Vagina (tissue), 2 donors: Measurements from ENCODE around the gene ASB4. TPM values are rescaled to one million over a fixed set of nuclear protein-coding genes. Genes with fewer than 3 reads are reported as not detected.

Experiments used
- DNase-seq, 2 donors: peaks; one replicate each; pipeline ENCODE4 v3.0.0-alpha.2; 2017; ENCODE audit errors: extremely low spot score in 2 of 2
- H3K27ac ChIP-seq: fragments of 200-600 bp; sonication (generic); one replicate; pipeline ENCODE4 v1.5.1; 2019
- H3K27me3 ChIP-seq: fragments of 200-600 bp; sonication (generic); one replicate; pipeline ENCODE4 v1.5.1; 2019
- H3K36me3 ChIP-seq, 2 donors: fragments of 200-600 bp; sonication (generic); one replicate each; pipeline ENCODE4 v1.5.1; 2017 to 2019
- H3K4me1 ChIP-seq: fragments of 200-600 bp; sonication (generic); one replicate; pipeline ENCODE4 v1.5.1; 2019
- H3K4me3 ChIP-seq, 2 donors: fragments of 200-600 bp; sonication (generic); 1 replicate in 1 of 2; 2 replicates in 1 of 2; pipeline ENCODE4 v1.5.1; 2016 to 2019
- H3K9me3 ChIP-seq: fragments of 200-600 bp; sonication (generic); one replicate; pipeline ENCODE4 v1.5.1; 2019
- POLR2A ChIP-seq, 2 donors: fragments of 450-650 bp; IDR thresholded peaks; one replicate each; pipeline ENCODE4 v1.6.1; 2017; ENCODE audit warnings: antibody characterized with exemption in 2 of 2, mild to moderate bottlenecking in 2 of 2, moderate library complexity in 2 of 2
- POLR2AphosphoS5 ChIP-seq, 2 donors: sonication (generic); formaldehyde crosslinking; IDR thresholded peaks; one replicate each; pipeline ENCODE4 v1.9.0; 2017; ENCODE audit warnings: antibody characterized with exemption in 2 of 2, mild to moderate bottlenecking in 2 of 2, low read depth in 1 of 2; ENCODE audit not compliant: insufficient read depth in 1 of 2
- intact Hi-C: fragments of 100-400 bp; cut with DNase I; formaldehyde crosslinking; loops from one replicate; pipeline ENCODE4 v1.15.1; 2023
- total RNA-seq: library from RNA; depleted of rRNA; stranded (reverse); fragments of >200 nt; gene quantifications from one replicate; pipeline ENCODE4 v1.2.3, GENCODE V29; 2016
- TF ChIP-seq, protein P1 (sequence below), 3 experiments: fragments of 450-650 bp in 2 of 3; fragments of 200-600 bp in 1 of 3; sonication (generic) in 1 of 3; IDR thresholded peaks; one replicate each; pipeline ENCODE4 v1.5.1; 2017 to 2019; ENCODE audit warnings: antibody characterized with exemption in 3 of 3, mild to moderate bottlenecking in 2 of 3, moderate library complexity in 2 of 3

ASB4 gene
- total RNA-seq, 1 donor from 2014 or later, result 0.25 TPM

DNA sequence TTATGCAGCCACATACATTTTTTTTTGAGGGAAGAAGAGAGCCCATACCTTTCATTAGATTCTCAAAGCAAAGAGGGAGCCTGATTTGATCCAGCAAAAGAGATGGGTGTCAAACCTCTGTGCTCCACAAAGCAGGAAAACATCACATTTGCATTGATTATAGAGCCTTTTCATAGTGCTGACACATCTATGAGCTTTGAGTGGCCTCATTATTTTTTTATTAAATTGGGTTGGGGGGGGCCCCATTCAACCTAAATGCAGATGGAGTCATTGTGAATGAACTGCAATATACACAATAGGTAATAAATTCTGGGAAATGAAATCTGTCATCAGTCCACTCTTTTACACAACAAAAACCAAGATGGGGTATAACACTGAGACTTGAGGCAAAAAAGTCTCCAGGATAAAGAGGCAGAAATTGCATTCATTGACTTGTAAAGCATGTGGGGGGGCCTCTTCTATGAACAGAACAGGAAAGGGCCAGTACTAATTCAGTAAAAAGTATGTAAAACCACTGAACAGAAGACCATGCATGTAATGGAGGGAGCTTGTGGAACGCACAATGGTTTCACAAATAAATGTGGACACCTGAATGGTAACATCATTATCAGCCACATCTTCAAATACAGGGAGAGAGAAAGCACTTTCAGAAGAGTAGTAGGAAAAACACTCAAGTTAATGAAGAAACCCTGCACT, 17.7 kb upstream of the ASB4 start:
- no peak for TF ChIP-seq POLR2AphosphoS5 (IDR thresholded peaks at IDR 0.05; ENCODE audit: insufficient read depth in 1 of 2, low read depth in 1 of 2)
- H3K36me3 ChIP-seq, result no peaks in the 10 kb centered on the region
- no peak overlapping the region for H3K4me3 ChIP-seq
- H3K27ac ChIP-seq, result no peak overlapping the region
- no peaks in the 10 kb centered on the region for H3K4me1 ChIP-seq
- H3K27me3 ChIP-seq, result no peaks in the 10 kb centered on the region
- H3K9me3 ChIP-seq, result no peaks in the 10 kb centered on the region
- intact Hi-C loops, result no loop called here
- DNase-seq, result no peak

- intact Hi-C loops, result no loop called here
- no peak for DNase-seq
- no peak for TF ChIP-seq POLR2A (IDR thresholded peaks at IDR 0.05)
- TF ChIP-seq, protein P1, sequence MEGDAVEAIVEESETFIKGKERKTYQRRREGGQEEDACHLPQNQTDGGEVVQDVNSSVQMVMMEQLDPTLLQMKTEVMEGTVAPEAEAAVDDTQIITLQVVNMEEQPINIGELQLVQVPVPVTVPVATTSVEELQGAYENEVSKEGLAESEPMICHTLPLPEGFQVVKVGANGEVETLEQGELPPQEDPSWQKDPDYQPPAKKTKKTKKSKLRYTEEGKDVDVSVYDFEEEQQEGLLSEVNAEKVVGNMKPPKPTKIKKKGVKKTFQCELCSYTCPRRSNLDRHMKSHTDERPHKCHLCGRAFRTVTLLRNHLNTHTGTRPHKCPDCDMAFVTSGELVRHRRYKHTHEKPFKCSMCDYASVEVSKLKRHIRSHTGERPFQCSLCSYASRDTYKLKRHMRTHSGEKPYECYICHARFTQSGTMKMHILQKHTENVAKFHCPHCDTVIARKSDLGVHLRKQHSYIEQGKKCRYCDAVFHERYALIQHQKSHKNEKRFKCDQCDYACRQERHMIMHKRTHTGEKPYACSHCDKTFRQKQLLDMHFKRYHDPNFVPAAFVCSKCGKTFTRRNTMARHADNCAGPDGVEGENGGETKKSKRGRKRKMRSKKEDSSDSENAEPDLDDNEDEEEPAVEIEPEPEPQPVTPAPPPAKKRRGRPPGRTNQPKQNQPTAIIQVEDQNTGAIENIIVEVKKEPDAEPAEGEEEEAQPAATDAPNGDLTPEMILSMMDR (IDR thresholded peaks at IDR 0.05), result no peak
Observed at GRCh38 chr7:95469187-95469586, 16.6 kb upstream of the ASB4 start.

DNA sequence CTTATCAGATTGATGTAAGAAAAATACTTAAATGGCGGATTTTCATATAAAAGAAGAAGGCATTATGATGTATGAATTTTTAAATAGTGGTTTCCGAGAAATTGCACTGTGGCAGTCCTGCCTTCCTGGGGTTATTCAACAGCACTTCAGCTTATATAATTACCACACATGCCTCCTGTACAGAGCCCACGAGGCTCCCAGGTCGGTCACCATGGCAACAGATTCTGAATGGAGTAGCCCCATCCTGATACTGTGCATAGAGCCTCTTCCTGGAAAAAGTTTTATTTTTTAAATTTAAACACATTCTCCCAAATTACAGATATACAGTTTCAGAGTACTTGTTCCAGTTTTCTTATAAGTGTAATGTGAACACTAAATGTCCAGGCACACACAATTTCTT, 15.9 kb upstream of the ASB4 start:
- intact Hi-C loops, result no loop called here

More at GRCh38 chr7:95469187-95469586, 16.6 kb upstream of the ASB4 start:
- Histone ChIP-seq H3K9me3 (no peaks in the 10 kb centered on the region), H3K4me3 (no peak overlapping the region), H3K36me3 (no peaks in the 10 kb centered on the region), H3K27me3 (no peaks in the 10 kb centered on the region), H3K4me1 (no peaks in the 10 kb centered on the region), H3K27ac (no peak overlapping the region)

DNA sequence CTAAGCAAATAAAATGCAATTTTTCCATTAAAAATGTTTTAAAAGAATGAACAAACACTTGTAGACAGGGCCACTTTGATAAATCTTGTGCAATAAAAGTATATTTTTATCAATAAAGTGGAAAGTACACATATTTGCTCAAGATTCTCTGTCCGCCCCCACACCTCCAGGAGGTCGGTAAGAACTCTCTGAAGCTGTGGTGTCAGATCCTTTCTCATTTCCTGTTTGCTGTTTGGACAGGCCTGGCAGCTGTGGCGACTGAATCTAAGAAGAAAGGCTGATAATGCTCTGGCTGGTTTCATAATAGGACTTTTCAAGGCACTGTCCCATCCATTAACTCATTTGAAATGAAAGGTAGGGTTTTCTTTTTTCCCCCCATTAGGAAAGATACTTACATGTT, 15.3 kb upstream of the ASB4 start:
- Histone ChIP-seq H3K27ac (no peak overlapping the region), H3K9me3 (no peaks in the 10 kb centered on the region), H3K4me3 (no peak overlapping the region), H3K27me3 (no peaks in the 10 kb centered on the region), H3K36me3 (no peaks in the 10 kb centered on the region), H3K4me1 (no peaks in the 10 kb centered on the region)
- intact Hi-C loops, result no loop called here
- DNase-seq, result no peak
- TF ChIP-seq POLR2A (IDR thresholded peaks at IDR 0.05) (no peak), POLR2AphosphoS5 (IDR thresholded peaks at IDR 0.05; ENCODE audit: insufficient read depth in 1 of 2, low read depth in 1 of 2) (no peak)
- TF ChIP-seq, protein P1 (IDR thresholded peaks at IDR 0.05), result no peak

More for the DNA sequence above, 15.9 kb upstream of the ASB4 start:
- TF ChIP-seq POLR2AphosphoS5 (IDR thresholded peaks at IDR 0.05; ENCODE audit: insufficient read depth in 1 of 2, low read depth in 1 of 2), result no peak
- TF ChIP-seq, protein P1 (IDR thresholded peaks at IDR 0.05), result no peak
- TF ChIP-seq POLR2A (IDR thresholded peaks at IDR 0.05), result no peak
- DNase-seq, result no peak
- Histone ChIP-seq H3K9me3 (no peaks in the 10 kb centered on the region), H3K4me1 (no peaks in the 10 kb centered on the region), H3K36me3 (no peaks in the 10 kb centered on the region), H3K27ac (no peak overlapping the region), H3K4me3 (no peak overlapping the region), H3K27me3 (no peaks in the 10 kb centered on the region)

GRCh38 chr7:95471071-95471470, 14.7 kb upstream of the ASB4 start:
- no peak overlapping the region for H3K27ac ChIP-seq
- no peaks in the 10 kb centered on the region for H3K27me3 ChIP-seq
- no peak for DNase-seq
- H3K36me3 ChIP-seq, result no peaks in the 10 kb centered on the region
- H3K4me1 ChIP-seq, result no peaks in the 10 kb centered on the region
- TF ChIP-seq, protein P1 (IDR thresholded peaks at IDR 0.05), result no peak
- TF ChIP-seq POLR2AphosphoS5 (IDR thresholded peaks at IDR 0.05; ENCODE audit: insufficient read depth in 1 of 2, low read depth in 1 of 2) (no peak), POLR2A (IDR thresholded peaks at IDR 0.05) (no peak)
- H3K9me3 ChIP-seq, result no peaks in the 10 kb centered on the region
- intact Hi-C loops, result no loop called here
- H3K4me3 ChIP-seq, result no peak overlapping the region
